H9 (cell line): Measurements from ENCODE around the gene CMTM2. TPM values are rescaled to one million over a fixed set of nuclear protein-coding genes. Genes with fewer than 3 reads are reported as not detected.
A peak's percentile ranks its signal among the peaks of the same experiment; 100 is the strongest.
"Not testable (repeated sequence)": the region's sequence is repeated elsewhere in the genome, so short reads cannot be mapped to it uniquely, and the experiment has no call there.

Experiments used
- DNase-seq: peaks from one replicate; pipeline ENCODE4 v3.0.0-alpha.2; 2017
- H2AFZ ChIP-seq: one replicate; pipeline ENCODE4 v1.6.1; 2013; ENCODE audit warnings: mild to moderate bottlenecking, low read length, control low read depth, moderate library complexity
- H2AK5ac ChIP-seq: 2 replicates; pipeline ENCODE4 v1.6.1; 2013; ENCODE audit warnings: low read length, control low read depth, mixed read lengths; ENCODE audit not compliant: insufficient read length
- H2BK120ac ChIP-seq: one replicate; pipeline ENCODE4 v1.6.1; 2013; ENCODE audit warnings: low read depth, mild to moderate bottlenecking, low read length, control low read depth, inconsistent platforms; ENCODE audit not compliant: poor library complexity, severe bottlenecking
- H2BK12ac ChIP-seq: 2 replicates; pipeline ENCODE4 v1.6.1; 2013; ENCODE audit warnings: low read length, control low read depth, mixed read lengths, low read depth; ENCODE audit not compliant: insufficient read length
- H2BK15ac ChIP-seq: 2 replicates; pipeline ENCODE4 v1.6.1; 2013; ENCODE audit warnings: low read depth, low read length, control low read depth
- H2BK20ac ChIP-seq: one replicate; pipeline ENCODE4 v1.6.1; 2013; ENCODE audit warnings: low read depth, mild to moderate bottlenecking, low read length, control low read depth, inconsistent platforms; ENCODE audit not compliant: poor library complexity, severe bottlenecking
- H2BK5ac ChIP-seq: 2 replicates; pipeline ENCODE4 v1.6.1; 2013; ENCODE audit warnings: low read length, control low read depth, mixed read lengths; ENCODE audit not compliant: insufficient read length
- H3K14ac ChIP-seq: 2 replicates; pipeline ENCODE4 v1.6.1; 2013; ENCODE audit warnings: low read length, control low read depth; ENCODE audit not compliant: insufficient read depth
- H3K18ac ChIP-seq: 2 replicates; pipeline ENCODE4 v1.6.1; 2013; ENCODE audit warnings: low read depth, mild to moderate bottlenecking, mixed read lengths, low read length, control low read depth; ENCODE audit not compliant: insufficient read length
- H3K23ac ChIP-seq: 2 replicates; pipeline ENCODE4 v1.6.1; 2013; ENCODE audit warnings: low read length, control low read depth, mixed read lengths, low read depth; ENCODE audit not compliant: insufficient read length
- H3K23me2 ChIP-seq: 2 replicates; pipeline ENCODE4 v1.6.1; 2013; ENCODE audit warnings: low read depth, mild to moderate bottlenecking, mixed read lengths, low read length, control low read depth; ENCODE audit not compliant: insufficient read length, poor library complexity, severe bottlenecking
- H3K27ac ChIP-seq: 2 replicates; pipeline ENCODE4 v1.5.1; 2013; ENCODE audit warnings: low read length, control low read depth, mixed read lengths, low read depth; ENCODE audit not compliant: insufficient read length
- H3K27me3 ChIP-seq: 2 replicates; pipeline ENCODE4 v1.6.1; 2013; ENCODE audit warnings: low read length, control low read depth, inconsistent platforms; ENCODE audit not compliant: insufficient read depth
- H3K4ac ChIP-seq: 2 replicates; pipeline ENCODE4 v1.6.1; 2013; ENCODE audit warnings: low read depth, mild to moderate bottlenecking, control low read depth, inconsistent platforms, low read length, moderate library complexity
- H3K4me1 ChIP-seq: 2 replicates; pipeline ENCODE4 v1.6.1; 2013; ENCODE audit warnings: low read length, control low read depth, inconsistent platforms; ENCODE audit not compliant: insufficient read depth
- H3K4me2 ChIP-seq: 2 replicates; pipeline ENCODE4 v1.6.1; 2013; ENCODE audit warnings: low read length, control low read depth, mixed read lengths; ENCODE audit not compliant: insufficient read length, insufficient read depth
- H3K56ac ChIP-seq: 2 replicates; pipeline ENCODE4 v1.6.1; 2013; ENCODE audit warnings: low read depth, mild to moderate bottlenecking, mixed read lengths, low read length, control low read depth; ENCODE audit not compliant: insufficient read length
- H3K79me1 ChIP-seq: 2 replicates; pipeline ENCODE4 v1.6.1; 2013; ENCODE audit warnings: low read depth, mild to moderate bottlenecking, moderate library complexity, low read length, control low read depth, inconsistent platforms; ENCODE audit not compliant: insufficient read depth, poor library complexity, severe bottlenecking
- H3K79me2 ChIP-seq: 2 replicates; pipeline ENCODE4 v1.6.1; 2013; ENCODE audit warnings: low read length, control low read depth, inconsistent platforms; ENCODE audit not compliant: insufficient read depth
- H3K9ac ChIP-seq: 2 replicates; pipeline ENCODE4 v1.6.1; 2013; ENCODE audit warnings: low read length, control low read depth, mixed read lengths; ENCODE audit not compliant: insufficient read length; ENCODE audit errors: extremely low read depth
- H3K9me3 ChIP-seq: one replicate; pipeline ENCODE4 v1.6.1; 2013; ENCODE audit warnings: low read depth, low read length, inconsistent platforms; ENCODE audit not compliant: control insufficient read depth
- H3T11ph ChIP-seq: one replicate; pipeline ENCODE4 v1.6.1; 2013; ENCODE audit warnings: mild to moderate bottlenecking, low read length, control low read depth, inconsistent platforms
- H4K20me1 ChIP-seq: one replicate; pipeline ENCODE4 v1.6.1; 2013; ENCODE audit not compliant: control insufficient read depth, insufficient read length, insufficient read depth
- H4K5ac ChIP-seq: 2 replicates; pipeline ENCODE4 v1.6.1; 2013; ENCODE audit warnings: low read depth, mild to moderate bottlenecking, mixed read lengths, low read length, control low read depth; ENCODE audit not compliant: insufficient read length
- H4K8ac ChIP-seq: replicated peaks from 2 replicates; pipeline ENCODE4 v1.6.1; 2013; ENCODE audit warnings: low read length, control low read depth, mixed read lengths, low read depth; ENCODE audit not compliant: insufficient read length
- H4K91ac ChIP-seq: 2 replicates; pipeline ENCODE4 v1.6.1; 2013; ENCODE audit warnings: low read depth, mild to moderate bottlenecking, moderate library complexity, mixed read lengths, low read length, control low read depth; ENCODE audit not compliant: insufficient read length
- H3K27ac Mint-ChIP-seq, 3 experiments: 2 replicates in 2 of 3; 3 replicates in 1 of 3; pipeline ENCODE4 v1.8.0; 2020 to 2021; ENCODE audit warnings: mixed read lengths in 3 of 3, mild to moderate bottlenecking in 1 of 3, moderate library complexity in 1 of 3
- H3K27me3 Mint-ChIP-seq: 2 replicates; pipeline ENCODE4 v1.8.0; 2021; ENCODE audit warnings: low read depth, mild to moderate bottlenecking, moderate library complexity, mixed read lengths
- H3K36me3 Mint-ChIP-seq, 3 experiments: 2 replicates in 2 of 3; 3 replicates in 1 of 3; pipeline ENCODE4 v1.8.0; 2020 to 2021; ENCODE audit warnings: low read depth in 3 of 3, mixed read lengths in 3 of 3; ENCODE audit not compliant: insufficient read depth in 1 of 3
- H3K4me1 Mint-ChIP-seq, 2 experiments: 2 replicates each; pipeline ENCODE4 v1.8.0; 2020; ENCODE audit warnings: mixed read lengths in 2 of 2
- H3K4me3 Mint-ChIP-seq, 2 experiments: 2 replicates in 1 of 2; 3 replicates in 1 of 2; pipeline ENCODE4 v1.8.0; 2020 to 2021; ENCODE audit warnings: mild to moderate bottlenecking in 2 of 2, mixed read lengths in 2 of 2, moderate library complexity in 1 of 2
- H3K9me3 Mint-ChIP-seq, 2 experiments: 2 replicates in 1 of 2; 3 replicates in 1 of 2; pipeline ENCODE4 v1.8.0; 2020; ENCODE audit warnings: mild to moderate bottlenecking in 2 of 2, mixed read lengths in 2 of 2, moderate library complexity in 1 of 2
- whole genome bisulfite sequencing: extraction: QIAGEN DNeasy Blood & Tissue Kit; methylation state at CpG from one replicate; pipeline ENCODE4 v1.1.7; 2013; ENCODE audit warnings: missing lambda C conversion rate, low lambda C conversion rate, mixed read lengths; ENCODE audit not compliant: insufficient read length; ENCODE audit errors: extremely low coverage; 5-methylcytosine and 5-hydroxymethylcytosine counted together
- total RNA-seq: library from RNA; stranded (reverse); gene quantifications from 2 replicates; pipeline ENCODE4 v1.2.1, GENCODE V29; 2021
- TF ChIP-seq, protein P1 (sequence below): fragments of 200-600 bp; sonication (generic); conservative IDR thresholded peaks from 3 replicates; pipeline ENCODE4 v1.8.0; 2021; ENCODE audit warnings: antibody characterized with exemption, mild to moderate bottlenecking

The CMTM2 gene
- total RNA-seq, 1 experiment from 2014 or later: not detected

DNA sequence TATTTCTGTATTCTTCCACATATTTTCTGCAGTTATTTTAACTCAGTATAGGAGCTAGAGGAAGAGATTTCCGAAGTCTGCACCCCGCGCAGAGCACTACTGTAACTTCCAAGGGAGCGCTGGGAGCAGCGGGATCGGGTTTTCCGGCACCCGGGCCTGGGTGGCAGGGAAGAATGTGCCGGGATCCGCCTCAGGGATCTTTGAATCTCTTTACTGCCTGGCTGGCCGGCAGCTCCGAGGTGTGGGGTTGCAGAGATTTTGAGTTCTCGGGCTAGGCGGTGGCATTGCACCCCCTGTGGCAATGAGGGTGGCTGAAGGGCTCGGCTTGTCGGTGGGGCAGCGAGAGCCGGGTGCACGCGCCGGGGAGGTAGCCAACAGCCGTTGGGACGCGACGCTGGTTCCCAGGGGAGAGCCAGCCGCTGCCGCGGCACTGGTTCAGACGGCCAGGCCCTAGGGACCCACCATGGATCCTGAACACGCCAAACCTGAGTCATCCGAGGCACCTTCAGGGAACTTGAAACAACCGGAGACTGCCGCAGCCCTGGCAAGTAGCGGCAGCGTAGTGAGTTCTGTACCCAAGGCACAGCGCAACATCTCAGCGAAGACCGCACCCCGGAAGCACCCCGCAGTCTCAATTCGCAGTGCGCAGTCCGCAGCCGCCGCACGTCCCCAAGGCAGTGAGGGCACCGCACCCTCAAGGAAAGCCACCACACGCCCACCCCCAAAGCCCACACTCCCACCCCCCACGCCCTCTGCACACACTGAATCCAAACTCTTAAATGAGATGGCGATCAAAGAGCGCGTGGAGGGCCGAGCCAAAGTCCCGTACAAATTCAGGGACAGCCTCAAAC lies 13.0 kb upstream of the CMTM2 start, which contains the start of gene CMTM1:
TSS of gene CMTM1 (plus strand) at position 389 of the 851 bp plus-strand sequence. CDS start at position 464, 75 bp downstream.
- H2BK120ac ChIP-seq: no peak within 1 kb of the TSS
- no peaks in the 10 kb centered on the region for H3K23me2 ChIP-seq
- H3K4ac ChIP-seq: no peak within 1 kb of the TSS
- H3K14ac ChIP-seq: no peak within 1 kb of the TSS; the same call in 1 of the 2 replicates
- peaks cover 3 to 16% (median 16%) of the 10 kb centered on the region in 3 experiments; a peak in 5 of 7 replicates for H3K36me3 Mint-ChIP-seq
- no peak within 1 kb of the TSS for H3T11ph ChIP-seq
- H4K20me1 ChIP-seq: no peaks in the 10 kb centered on the region
- no peak within 1 kb of the TSS for H2BK12ac ChIP-seq
- no peaks in the 10 kb centered on the region for H3K4me1 ChIP-seq
- WGBS: no CpG with 5 or more reads among the region's 54 CpGs
- H3K27ac Mint-ChIP-seq: no peak within 1 kb of the TSS
- no peak within 1 kb of the TSS for H4K5ac ChIP-seq
- no peaks in the 10 kb centered on the region for H3K4me1 Mint-ChIP-seq
- DNase-seq: peak; percentile 43
- no peak within 1 kb of the TSS for H2AFZ ChIP-seq
- no peaks in the 10 kb centered on the region for H3K79me1 ChIP-seq
- no peak within 1 kb of the TSS for H2BK15ac ChIP-seq
- no peak within 1 kb of the TSS for H4K91ac ChIP-seq
- no peak within 1 kb of the TSS for H2BK20ac ChIP-seq
- H4K8ac ChIP-seq: no peak within 1 kb of the TSS
- H3K27me3 ChIP-seq: no peaks in the 10 kb centered on the region
- no peak within 1 kb of the TSS for H3K4me2 ChIP-seq
- no peak within 1 kb of the TSS for H3K18ac ChIP-seq
- no peak within 1 kb of the TSS for H2BK5ac ChIP-seq
- no peak within 1 kb of the TSS for H3K9ac ChIP-seq
- no peaks in the 10 kb centered on the region; the same call in 1 of the 2 replicates for H3K27me3 Mint-ChIP-seq
- no peak within 1 kb of the TSS for H3K23ac ChIP-seq
- H3K4me3 Mint-ChIP-seq: no peak within 1 kb of the TSS
- no peak within 1 kb of the TSS for H3K56ac ChIP-seq
- H3K9me3 Mint-ChIP-seq: no peaks in the 10 kb centered on the region
- no peaks in the 10 kb centered on the region for H3K79me2 ChIP-seq
- H3K9me3 ChIP-seq: no peaks in the 10 kb centered on the region
- H2AK5ac ChIP-seq: no peak within 1 kb of the TSS
- no peak within 1 kb of the TSS for H3K27ac ChIP-seq
- TF ChIP-seq, protein P1, sequence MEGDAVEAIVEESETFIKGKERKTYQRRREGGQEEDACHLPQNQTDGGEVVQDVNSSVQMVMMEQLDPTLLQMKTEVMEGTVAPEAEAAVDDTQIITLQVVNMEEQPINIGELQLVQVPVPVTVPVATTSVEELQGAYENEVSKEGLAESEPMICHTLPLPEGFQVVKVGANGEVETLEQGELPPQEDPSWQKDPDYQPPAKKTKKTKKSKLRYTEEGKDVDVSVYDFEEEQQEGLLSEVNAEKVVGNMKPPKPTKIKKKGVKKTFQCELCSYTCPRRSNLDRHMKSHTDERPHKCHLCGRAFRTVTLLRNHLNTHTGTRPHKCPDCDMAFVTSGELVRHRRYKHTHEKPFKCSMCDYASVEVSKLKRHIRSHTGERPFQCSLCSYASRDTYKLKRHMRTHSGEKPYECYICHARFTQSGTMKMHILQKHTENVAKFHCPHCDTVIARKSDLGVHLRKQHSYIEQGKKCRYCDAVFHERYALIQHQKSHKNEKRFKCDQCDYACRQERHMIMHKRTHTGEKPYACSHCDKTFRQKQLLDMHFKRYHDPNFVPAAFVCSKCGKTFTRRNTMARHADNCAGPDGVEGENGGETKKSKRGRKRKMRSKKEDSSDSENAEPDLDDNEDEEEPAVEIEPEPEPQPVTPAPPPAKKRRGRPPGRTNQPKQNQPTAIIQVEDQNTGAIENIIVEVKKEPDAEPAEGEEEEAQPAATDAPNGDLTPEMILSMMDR: no peak

DNA sequence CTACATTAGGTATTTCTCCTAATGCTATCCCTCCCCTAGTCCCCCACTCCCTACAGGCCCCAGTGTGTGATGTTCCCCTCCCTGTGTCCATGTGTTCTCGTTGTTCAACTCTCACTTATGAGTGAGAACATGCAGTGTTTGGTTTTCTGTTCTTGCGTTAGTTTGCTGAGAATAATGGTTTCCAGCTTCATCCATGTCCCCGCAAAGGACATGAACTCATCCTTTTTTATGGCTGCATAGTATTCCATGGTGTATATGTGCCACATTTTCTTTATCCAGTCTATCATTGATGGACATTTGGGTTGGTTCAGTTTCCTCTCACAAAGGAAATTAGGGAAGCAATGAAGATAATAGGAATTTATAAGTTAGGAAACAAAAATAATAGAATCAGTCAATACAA lies 12.0 kb upstream of the CMTM2 start:
- H4K20me1 ChIP-seq, H3K27me3 Mint-ChIP-seq, H3K4me2 ChIP-seq, H3K9me3 ChIP-seq, H3K4ac ChIP-seq, H3K4me3 Mint-ChIP-seq, H3K27ac Mint-ChIP-seq, H2BK120ac ChIP-seq, H2BK20ac ChIP-seq, H3K23me2 ChIP-seq, H3K18ac ChIP-seq, H3K79me2 ChIP-seq, H2BK15ac ChIP-seq, H3K56ac ChIP-seq, H3K9ac ChIP-seq, H3K4me1 Mint-ChIP-seq, H3T11ph ChIP-seq, H3K79me1 ChIP-seq, H3K27ac ChIP-seq, H4K5ac ChIP-seq, H2BK5ac ChIP-seq, H4K91ac ChIP-seq, H3K14ac ChIP-seq, H2AK5ac ChIP-seq, H3K23ac ChIP-seq, H3K4me1 ChIP-seq, H2AFZ ChIP-seq, H3K9me3 Mint-ChIP-seq, H4K8ac ChIP-seq, H3K27me3 ChIP-seq, DNase-seq, H2BK12ac ChIP-seq: not testable (repeated sequence)
- no CpG with 5 or more reads among the region's 3 CpGs for WGBS
- H3K36me3 Mint-ChIP-seq: peaks cover 3 to 12% (median 11%) of the 10 kb centered on the region in 3 experiments; a peak in 5 of 7 replicates
